NCI-H1930 (cell line): ENCODE data around the gene CHD1.

ENCODE experiments used
- DNase-seq, 2 experiments: peaks; one replicate each; lab custom pipeline; 2025; lab: John Stamatoyannopoulos, UW

The CHD1 gene

GRCh38 chr5:98935206-98935605 is 6.4 kb upstream of the CHD1 start:
- DNase-seq, result no peak

DNA sequence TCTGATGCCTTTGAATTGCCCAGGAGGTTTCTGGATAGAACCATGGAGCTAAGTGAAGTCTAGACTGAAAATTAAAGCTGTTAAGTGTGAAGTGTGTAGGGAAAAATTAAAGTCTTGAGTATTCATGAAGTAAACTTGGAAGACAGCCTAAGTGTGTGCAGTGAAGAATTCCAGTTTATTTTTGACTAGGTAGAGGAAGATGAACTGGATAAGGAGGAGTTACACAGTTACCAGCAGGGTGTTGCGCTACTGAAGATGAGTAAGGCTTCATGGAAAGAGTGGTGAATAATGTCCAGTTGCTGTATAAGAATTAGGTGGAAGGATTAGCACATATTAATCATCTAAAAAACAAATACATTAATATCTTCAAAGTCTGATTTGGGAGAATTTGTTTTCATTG is 5.7 kb upstream of the CHD1 start:
- DNase-seq, result no peak

DNA sequence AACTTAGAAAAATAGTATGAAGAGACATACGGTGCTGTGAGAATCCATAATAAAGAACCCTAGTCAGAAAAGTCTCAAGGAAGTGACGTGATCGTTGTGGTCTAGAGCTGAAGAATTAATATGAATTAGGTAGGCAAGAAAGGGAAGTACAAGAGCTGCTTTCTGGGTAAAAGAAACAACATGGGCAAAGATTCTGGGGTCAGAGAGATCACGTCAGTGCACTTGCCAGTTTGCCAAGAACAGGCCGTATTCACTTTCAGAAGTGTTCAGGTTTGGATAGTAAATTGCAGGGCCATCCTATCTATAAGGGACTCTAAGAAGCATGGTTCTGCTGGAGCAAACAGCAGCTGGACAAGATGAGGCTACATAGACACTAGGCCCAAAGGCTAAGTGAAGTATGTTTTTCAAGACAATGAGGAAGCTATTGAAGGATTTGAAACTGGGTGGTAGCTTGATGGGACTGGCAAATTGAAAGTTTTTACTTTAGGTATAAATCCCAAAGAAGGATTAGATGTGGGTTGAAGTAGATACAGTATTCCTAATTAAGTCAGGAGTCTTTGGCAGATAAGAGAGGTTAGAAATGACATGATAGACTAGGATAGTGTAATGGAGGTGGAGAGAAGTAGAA is 4.8 kb upstream of the CHD1 start:
- no peak for DNase-seq

- DNase-seq, result no peak
Observed at GRCh38 chr5:98930972-98931762, 2.4 kb upstream of the CHD1 start.

DNA sequence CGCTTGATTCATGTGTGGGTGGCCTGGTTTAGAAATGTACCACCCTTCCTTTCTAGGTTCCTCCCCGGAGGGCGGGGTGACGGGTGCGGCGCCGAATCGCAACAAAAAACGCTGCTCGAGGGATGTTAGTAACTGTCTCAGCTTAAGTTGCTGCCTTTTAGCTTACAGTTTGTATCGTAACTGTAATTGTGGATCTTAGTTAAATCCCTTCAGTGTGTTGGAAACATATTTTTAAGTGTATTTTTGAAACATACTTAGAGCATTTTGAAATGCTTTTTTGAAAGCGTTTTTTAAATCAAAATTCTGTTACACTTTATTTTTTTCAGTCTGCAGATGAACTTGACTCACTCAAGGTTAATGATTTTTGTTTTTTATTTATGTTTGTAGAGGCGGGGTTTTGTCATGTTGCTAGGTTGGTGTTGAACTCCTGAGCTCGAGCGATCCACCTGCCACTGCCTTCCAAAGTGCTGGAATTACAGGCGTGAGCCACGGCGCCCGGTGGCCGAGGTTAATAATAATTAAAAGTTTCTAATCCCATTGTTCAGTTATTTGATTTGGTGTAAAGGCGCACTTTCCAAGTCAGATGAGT is 997 bp upstream of the CHD1 start:
- no peak for DNase-seq

DNA sequence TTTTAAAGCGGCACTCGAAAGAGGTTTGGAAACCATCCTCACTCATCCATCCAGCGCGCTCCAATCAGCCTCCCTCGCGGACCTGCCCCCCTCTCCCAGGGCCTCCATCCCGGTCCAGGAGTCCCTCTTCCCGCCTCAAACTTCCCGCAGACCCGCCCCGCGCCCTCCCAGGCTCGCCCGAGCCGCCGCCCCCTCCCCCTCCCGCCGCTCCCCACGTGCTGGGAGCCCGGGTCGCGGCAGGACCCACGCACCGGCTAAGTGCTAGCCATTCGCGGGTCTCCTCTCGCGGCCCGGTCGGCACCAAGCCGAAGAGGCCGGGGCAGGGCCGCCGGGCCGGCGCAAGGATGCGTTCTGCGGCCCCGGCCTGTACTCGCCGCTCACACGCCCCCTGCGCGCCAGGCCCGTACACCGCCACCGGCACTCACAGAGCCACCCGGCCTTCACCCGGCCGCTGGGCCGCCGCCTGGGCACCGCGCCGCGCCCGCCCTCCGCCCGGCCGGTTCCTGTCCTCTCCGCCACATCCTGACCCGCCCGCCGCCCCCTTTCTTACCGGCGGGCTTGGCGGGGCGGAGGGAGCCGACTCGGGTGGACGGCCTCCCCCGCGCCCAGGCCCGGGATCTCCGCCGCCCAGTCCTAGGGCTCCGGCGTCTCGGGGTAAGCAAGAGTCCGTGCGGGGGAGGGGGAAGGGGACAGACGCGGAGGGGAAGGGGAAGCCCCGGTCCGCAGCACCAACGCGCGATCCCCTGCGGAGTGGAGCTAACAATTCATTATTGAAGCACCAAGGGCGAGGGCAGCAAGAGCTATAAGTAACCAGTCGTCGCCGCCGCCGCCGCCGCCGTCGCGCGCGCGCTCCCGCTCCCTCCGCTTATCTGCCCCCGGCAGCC is 576 bp downstream of the CHD1 start:
- DNase-seq, result no peak

DNA sequence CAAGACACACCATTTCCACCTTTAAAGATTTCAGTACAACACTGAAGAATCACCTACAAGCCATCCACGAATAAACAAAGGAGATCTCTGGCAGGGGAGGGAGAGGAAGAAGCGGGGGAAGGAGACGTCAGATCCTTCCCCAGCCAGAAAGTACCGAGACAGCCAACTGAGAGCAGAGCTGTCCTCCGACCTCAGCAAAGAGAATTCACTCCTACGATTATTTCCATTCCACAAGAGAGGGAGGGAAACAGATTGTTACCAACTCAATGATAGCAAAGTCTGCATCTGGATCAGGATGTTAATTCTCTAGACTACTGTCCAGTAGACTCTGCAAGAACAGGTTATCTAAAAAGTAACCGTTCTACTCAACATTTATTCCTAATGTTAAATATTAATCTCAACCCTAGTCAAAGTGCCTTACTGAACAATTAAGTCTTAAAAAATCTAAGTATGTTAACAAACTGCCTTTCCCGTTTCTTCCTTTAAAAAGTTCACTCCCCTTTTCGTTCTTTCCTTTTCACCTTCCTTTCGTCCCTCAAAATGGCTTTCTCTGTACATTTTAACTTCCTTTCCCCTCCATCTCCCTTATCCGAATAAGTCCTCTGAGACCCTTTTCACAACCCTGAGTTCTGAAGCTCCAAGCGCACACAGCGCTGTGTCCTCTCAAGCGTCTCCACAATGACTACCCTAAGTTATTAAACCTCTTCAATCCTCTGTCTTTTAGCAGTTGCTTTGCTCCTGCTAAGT is 1.4 kb downstream of the CHD1 start:
- DNase-seq, result no peak

DNA sequence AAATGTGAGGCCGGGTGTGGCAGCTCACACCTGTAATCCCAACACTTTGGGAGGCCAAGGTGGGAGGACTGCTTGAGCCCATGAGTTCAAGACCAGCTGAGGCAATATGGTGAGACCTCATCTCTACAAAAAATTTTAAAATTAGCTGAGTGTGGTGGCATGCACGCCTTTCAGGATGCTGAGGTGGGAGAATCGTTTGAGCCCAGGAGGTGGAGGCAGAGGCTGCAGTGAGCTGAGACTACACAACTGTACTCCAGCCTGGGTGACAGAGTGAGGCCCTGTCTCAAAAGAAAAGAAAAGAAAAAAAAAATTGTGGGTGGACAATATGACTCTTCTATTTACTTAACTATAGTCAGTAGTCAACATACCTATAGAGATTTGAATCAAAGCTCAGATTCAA is 4.8 kb downstream of the CHD1 start:
- no peak for DNase-seq

DNA sequence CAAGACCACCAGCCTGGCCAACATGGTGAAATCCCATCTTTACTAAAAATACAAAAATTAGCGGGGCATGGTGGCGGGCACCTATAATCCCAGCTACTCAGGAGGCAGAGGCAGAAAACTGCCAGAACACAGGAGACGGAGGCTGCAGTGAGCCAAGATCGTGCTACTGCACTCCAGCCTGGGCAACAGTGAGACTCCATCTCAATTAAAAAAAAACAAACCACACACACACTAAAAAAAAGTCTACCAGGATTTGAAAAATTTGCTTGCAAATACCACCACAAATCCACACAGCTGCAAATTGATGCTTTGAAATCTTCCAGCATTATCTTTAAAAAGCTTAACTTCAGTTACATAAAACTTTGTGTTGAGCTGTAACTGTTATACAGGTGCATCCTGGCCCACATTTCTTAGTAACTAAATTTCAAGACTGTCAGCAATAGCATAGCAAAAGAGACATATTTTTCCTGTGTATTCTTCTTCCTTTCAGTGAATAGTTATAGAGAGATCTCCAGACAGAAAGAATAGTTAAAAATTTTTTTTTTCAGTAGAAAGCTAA is 6.8 kb downstream of the CHD1 start:
- DNase-seq, result no peak

- DNase-seq, result no peak
Observed at GRCh38 chr5:98917433-98917832, 11.4 kb downstream of the CHD1 start.

GRCh38 chr5:98916540-98916939 is 12.3 kb downstream of the CHD1 start:
- DNase-seq, result no peak

- no peak for DNase-seq
Observed at GRCh38 chr5:98913911-98914310, 14.9 kb downstream of the CHD1 start.

GRCh38 chr5:98911280-98912040 is 17.3 kb downstream of the CHD1 start:
- DNase-seq, result no peak

DNA sequence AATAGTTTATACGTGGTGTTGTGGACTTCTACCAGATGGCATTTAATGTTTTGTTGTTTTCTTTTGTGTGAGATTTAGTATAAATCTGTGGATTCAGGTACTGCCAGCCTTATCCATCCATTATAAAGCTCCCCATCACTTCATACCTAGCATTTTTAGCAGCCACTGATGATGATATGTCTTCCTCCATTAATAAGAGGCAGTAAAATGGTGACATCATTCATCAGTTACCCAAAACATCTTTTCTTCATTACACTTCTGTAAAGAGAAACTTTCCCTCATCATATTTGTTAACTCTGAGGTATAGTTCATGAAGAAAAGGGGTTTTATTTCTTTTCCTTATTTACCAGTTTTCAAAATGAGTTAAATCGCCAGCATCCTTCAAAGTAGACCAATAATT is 19.4 kb downstream of the CHD1 start:
- DNase-seq, result no peak

- no peak for DNase-seq
Observed at GRCh38 chr5:98907951-98908350, 20.9 kb downstream of the CHD1 start.

DNA sequence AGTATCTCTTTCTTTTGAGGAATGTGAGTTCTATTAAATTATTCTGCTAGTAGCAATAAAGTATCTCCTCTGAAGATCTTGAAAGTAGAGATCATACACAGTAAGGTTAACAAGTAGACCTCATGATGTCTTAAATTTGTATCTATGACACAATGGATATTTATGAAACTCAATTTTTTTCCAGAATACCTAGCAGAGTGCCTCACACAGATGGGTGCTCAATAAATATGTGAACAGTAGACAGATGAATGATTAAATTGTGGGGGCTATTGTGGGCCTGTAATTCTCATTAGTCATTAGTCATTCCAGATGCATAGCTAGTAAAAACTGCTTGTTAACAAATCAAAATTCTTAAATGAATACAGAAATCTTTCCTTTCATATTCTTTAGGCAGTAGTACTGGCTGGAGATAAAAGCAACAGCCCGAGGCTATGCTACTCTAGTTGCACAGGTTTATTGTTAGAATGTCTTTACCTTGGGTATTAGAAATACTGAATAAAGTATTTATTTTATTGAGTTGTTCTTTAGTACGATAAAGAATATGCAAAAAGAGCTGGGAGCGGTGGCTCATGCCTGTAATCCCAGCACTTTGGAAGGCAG is 22.0 kb downstream of the CHD1 start:
- no peak for DNase-seq

DNA sequence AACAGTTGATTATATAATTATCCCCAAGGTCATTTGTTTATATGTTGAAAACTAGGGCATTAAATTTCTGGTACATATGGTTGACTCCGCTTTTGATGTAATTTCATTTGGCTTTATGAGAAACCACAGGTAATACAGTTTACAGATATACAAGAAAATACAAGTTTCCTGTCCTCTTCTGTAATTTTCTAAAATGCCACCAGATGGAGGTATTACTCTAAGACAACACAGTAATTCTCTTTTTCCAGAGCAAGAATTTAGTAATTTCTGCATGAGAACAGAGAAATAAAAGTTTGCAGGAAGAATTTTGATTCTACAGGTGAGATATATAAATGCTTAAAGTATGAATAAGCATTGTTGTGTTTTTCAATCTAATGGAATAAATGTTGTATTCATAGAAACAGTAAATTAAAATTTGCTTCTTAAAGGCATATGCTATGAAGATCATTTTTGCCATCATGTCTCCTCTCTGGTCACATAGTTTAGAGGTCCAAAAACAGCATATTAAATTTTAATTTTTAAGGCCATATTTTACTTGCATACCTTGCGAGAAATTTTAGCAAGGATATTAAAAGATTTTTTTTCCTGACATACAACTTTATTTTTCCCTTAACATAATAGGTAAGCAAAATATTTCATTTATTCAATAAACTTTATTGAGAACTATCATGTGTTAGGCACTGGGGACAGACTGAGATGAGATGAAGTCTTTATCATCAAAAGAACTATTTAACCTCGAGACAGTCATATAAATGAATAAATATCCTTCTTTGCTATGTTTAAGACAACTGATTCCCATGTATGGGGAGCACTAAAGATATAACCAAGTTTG is 22.7 kb downstream of the CHD1 start:
- no peak for DNase-seq

- DNase-seq, result no peak
Observed at GRCh38 chr5:98904780-98905179, 24.0 kb downstream of the CHD1 start.

GRCh38 chr5:98902733-98903132 is 26.1 kb downstream of the CHD1 start:
- DNase-seq, result no peak
